Measurements from ENCODE around the gene LNX2.

DNA sequence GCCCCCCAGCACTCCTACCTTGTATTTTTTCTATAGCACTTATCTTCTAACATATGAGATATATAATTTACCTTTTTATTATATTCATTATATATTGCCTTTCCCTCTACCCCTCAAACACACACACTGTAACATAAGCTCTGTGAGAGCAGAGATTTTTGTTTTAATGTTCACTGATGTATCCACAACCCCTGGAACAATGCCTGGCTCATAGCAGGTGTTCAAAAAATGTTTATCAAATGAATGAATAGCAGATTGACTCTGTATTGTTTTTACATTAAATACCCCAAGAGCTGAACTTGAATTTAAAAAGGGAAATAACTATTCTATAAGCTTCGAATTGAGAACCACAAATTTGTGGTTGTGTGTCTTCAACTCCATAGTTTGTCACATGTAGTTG is 12.3 kb upstream of the LNX2 start:
- no peak for TF ChIP-seq CTCF (conservative IDR thresholded peaks at IDR 0.05 in 1 of 2, IDR thresholded peaks at IDR 0.05 in 1 of 2; ENCODE audit: extremely low read depth in 1 of 2, insufficient read depth in 1 of 2, low read depth in 1 of 2, low read length in 2 of 2)
- TF ChIP-seq EZH2 (IDR thresholded peaks at IDR 0.05; ENCODE audit: borderline replicate concordance, low read length): no peak

All from mammary epithelial cell (primary cell).